GM12892 (cell line): Measurements from ENCODE around the gene RPL13.

Experiments used
- POLR2A ChIP-seq: IDR thresholded peaks from 2 replicates; pipeline ENCODE4 v1.6.1; 2011; ENCODE audit warnings: low read depth, low read length, control low read depth
- POLR2AphosphoS5 ChIP-seq: IDR thresholded peaks from 2 replicates; pipeline ENCODE4 v1.6.1; 2011; ENCODE audit warnings: low read depth, low read length, control low read depth
- TAF1 ChIP-seq: IDR thresholded peaks from 2 replicates; pipeline ENCODE4 v1.6.1; 2011; ENCODE audit warnings: low read depth, mild to moderate bottlenecking, control low read depth, low read length, borderline replicate concordance

DNA sequence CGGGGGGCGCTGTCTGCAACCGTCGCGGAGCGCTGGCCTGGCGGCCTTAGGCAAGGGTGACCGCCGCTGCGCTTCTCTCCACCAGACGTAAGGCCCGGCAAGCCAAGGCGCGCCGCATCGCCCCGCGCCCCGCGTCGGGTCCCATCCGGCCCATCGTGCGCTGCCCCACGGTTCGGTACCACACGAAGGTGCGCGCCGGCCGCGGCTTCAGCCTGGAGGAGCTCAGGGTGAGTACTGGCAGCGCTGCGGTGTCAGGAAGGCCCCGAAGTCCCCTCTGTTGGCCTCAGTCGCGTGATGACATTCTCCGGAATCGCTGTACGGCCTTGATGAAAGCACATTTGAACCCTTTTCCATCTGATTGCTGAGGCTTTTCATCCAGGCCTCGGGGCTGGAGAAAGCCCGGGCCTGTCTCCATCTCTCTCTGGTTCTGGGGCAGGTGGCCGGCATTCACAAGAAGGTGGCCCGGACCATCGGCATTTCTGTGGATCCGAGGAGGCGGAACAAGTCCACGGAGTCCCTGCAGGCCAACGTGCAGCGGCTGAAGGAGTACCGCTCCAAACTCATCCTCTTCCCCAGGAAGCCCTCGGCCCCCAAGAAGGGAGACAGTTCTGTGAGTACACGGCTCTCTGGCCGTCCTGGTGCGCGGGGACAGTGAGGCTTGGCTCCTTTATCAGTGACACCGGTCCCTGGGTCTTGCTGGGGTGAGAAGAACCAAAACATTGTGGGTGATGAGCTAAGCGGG lies 831 bp downstream of the RPL13 start:
- TF ChIP-seq POLR2AphosphoS5 (no peak; the same call in 1 of the 2 replicates), POLR2A (no peak), TAF1 (no peak)
